GM21717 (cell line): ENCODE measurements around the gene SLC8A3.

Experiments
- ATAC-seq: cut with Tn5 transposase; IDR thresholded peaks from one replicate; pipeline ENCODE4 v1.9.1; 2021; ENCODE audit warnings: mild to moderate bottlenecking, moderate library complexity; ENCODE audit not compliant: unreplicated experiment

SLC8A3 gene

DNA sequence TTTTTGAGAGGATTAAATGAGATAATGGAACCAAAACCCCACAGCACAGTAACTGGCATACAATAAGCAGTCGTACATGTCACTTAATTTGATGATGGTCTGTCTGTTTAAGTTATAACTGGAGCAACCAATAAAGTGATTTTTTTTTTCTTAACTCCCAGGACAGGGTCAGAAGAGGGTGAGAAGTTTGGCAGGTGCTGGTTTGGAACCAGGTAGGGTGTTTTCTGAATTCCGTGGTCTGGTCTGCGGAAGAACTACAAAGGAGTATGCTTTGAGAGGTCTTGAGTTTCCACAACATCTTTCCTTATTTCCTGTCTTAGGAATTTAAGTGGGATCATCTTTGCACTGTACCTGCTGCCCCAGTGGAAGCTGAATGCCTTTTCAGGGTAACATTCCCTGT lies 111.7 kb downstream of the SLC8A3 start:
- ATAC-seq, result no peak

DNA sequence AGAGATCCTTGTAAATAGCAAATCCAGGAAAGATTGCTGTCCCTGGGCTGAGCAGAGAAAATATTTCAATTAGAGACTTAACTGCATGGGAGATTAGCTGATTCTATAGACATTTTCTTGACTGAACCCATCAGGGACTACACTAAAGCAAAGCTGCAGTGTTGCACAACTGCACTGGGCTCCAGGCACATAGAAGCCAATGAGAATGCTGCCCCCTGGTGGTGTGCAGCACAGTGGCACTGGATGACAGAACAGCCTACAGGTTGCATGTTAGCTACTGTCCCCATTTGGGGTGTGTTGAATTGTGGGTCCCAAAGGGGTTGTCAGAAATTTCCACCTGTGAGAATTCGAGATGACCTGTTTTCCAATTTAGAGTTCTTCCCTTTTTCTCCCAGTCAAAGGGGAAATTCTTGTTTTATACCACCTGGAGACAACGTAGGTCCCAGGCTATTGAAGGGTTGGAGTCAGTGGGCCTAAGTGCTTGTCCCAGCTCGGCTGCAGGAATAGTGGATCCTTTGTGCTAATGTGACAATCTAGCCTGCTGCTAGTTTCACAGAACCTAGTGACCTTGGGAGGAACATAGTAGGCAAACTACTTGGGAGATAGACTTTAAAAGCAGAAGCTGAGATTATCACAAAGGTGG lies 114.7 kb downstream of the SLC8A3 start:
- ATAC-seq, result no peak

DNA sequence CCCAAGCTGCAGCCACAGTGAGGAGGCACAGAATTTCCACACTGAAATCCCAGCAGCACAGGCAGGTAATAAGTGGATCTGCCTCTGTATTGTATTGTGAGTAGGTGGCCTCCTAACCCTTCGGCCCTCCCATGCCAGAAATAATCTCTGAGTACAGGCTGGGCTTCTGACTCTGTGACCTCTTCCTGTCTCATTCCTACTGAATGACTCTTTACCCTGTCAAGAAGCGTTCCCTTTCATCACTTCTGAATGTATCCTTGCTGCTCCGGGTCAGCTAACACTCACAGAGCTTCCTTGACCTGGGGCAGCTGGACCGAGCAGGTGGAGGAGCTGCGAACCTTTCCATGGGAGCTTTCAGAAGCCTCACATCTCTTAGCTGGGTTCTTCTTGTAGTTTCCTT lies 119.6 kb downstream of the SLC8A3 start:
- no peak for ATAC-seq

DNA sequence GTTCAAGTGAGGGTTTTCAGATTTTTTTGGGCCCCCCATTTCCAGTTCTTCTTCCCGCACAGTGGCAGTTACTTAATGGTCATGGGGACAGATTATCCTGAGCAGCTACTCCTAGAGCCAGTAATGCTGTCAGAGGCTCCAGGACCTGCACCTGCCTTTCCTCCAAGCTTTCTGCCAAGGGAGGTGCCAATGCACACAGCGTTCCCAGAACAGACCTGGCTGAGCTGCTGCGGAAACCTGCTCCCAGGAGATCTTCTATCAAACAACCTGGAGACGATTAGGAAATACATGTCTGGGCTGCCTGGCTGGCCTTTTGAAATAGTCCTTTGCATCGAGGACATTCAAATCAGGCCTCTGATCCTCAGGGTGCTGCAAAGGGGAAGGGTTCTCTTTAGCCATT lies 120.9 kb downstream of the SLC8A3 start:
- ATAC-seq, result no peak

DNA sequence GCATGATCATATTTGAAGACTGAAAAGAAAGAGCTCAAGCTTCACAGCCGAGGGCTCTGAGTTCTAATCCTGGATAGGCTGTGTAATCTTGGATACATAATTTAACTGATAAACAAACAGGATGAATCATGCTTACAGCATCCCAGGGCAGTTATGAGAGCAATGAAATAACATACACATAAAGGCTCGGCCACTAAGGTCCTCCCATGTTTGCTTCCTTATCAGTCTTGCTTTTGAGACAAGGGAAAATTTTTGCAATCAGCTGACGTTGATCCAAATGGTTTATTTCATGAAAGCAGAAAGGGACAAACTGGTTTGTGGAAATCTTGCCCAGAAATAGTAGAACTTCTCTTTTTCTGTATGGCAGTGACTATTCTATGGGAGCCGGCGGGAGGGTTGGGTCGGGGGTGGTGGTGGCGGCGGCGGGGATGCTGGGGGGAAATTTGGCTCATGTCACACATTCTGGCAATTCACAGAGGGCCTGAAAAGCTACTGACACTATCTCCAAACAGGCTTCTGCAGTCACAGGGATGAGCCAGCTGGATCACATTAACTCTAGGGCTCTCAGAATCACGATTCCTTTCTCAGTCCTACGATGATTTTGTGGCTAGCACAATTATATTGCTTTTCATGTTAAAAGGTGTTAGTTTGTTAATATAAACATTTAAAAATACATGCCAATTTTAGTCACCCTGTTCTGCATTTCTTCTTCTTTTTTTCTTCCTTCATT lies 124.5 kb downstream of the SLC8A3 start:
- no peak for ATAC-seq

DNA sequence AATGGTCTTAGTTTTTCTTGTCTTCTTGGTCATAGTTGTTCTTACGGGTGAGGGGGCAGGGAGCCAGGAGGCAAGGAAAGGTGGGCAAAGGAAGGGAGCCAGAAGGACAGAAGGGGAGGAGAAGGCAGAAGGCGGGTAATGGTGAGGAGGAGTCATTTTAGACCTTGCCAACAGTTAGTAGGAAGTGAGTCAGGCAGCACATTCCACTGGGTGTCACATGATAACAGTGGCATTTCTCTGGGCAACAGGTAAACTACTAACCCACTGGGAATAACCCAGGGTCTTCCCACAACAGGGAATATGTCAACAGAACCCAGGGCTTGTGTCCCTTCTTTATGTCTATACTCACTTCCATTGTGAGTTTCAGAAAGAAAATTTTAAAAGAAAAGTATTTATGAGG lies 127.6 kb downstream of the SLC8A3 start:
- ATAC-seq, result no peak

DNA sequence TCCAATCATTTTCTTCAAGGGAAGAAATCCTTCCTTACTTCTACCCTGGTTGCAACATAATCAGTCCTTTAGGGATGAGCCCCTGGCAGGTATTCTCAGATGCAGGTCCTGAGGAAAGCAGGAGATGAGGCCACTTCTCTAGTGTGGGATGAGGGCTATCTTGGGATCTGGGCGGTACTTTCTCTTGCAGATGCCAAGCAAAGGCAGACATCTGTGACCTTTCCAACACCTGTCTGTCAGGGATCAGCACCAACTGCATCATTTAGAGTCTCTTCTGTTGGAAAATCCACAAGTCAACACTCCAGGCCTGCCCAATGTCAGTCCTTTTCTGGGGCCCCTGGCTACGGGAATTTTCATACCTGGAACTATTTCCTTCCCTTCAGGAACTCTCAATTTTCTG lies 129.2 kb downstream of the SLC8A3 start:
- no peak for ATAC-seq

DNA sequence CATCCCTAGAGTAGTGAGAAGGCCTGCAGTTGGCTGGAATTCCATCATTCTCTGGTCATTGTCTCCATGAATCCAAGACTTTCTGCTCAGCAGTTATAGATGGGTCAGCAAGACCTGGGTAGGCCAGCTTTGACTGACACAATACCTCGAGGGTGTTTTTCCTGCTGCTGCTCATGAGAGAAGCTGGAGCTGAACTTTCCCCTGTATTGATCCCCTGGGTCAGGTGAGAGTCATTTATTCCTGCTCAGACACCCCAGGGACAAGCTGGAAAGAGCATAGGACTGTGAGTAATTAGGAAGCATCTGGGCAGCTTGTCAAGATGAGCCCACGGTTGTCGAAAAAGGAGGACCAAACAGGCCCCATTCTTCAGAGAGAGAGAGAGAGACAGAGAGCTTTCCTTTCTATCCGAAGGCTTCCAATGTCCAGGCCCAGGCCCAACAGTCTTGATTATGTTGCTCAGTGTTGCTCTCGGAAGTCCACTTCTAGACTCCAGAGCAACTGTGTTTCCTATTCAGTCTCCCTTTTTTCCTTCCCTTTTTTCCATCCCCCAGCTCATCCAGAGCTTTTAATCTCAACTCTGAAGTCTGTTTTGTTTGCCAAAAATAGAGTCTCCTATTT lies 131.1 kb downstream of the SLC8A3 start:
- no peak for ATAC-seq

DNA sequence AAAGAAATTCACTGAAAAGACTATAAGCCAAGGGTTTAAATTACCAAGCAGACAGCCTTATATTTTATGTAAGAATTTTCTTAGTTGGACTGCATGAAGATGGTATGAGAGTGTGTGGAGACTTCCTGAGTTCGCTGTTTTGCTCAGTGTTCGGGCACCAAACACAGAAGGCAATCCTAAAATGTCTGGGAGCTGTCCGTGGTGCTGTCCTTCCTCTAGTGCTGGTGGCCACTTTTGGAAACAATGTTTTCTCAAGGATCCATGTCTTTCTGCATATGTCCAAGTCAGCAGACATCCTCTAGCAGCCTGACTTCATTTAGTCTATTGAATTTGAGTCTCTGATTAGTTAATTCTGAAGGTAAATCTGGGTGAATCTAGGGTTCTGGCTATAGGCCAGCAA lies 135.8 kb downstream of the SLC8A3 start:
- no peak for ATAC-seq

DNA sequence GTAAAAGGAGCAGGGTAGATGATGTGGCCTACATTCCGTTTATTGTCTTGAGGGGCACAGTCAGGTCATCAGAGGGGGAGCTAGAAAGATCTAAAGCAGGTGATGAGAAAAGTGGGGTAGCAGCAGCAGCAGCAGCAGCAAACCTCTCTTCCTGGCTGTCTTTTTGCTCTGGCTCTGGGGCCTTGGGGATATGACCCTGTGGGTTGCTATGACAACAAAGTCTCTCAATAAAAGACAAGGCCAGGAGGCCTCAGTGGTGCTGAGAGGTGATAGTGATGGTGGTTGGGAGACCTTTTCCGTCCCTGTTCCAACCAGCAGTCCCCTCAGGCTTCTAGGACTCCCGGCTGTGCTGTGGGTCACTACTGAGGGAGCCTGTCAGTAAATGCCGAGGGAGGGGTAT lies 138.6 kb downstream of the SLC8A3 start:
- no peak for ATAC-seq

DNA sequence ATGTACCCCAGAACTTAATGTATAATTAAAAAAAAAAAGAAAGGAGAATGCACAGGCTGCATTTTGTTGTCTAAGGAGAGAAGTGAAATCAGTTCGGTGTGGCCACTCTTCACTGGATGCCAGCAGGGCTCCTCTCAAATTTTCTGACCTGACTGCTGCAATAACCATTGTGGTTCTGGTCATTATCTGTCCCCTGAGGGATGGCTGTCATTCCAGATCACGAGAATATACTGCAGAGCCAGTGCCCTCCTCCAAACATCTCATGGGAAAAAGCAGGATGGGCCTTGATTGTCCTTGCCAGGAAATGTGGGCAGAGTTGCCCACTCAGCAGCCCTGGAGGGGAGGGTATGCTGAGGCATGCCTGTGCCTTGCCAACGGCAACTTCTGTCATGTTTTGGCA lies 139.1 kb downstream of the SLC8A3 start:
- no peak for ATAC-seq

DNA sequence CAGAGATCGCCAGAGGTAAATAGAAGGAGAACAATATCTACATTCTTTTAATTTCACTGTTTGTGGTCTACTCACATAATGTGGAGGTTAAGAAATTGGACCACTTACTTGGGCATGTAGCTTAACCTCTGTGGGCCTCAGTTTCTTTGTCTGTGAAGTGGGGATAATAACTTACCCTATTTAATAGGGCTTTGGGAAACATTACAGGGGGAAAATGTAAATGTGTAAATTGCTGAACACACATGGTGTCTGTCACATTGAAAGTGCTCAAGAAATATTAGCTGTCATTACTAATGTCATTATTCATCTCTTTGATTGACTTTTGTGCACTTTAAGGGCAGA lies 140.5 kb downstream of the SLC8A3 start:
- no peak for ATAC-seq

DNA sequence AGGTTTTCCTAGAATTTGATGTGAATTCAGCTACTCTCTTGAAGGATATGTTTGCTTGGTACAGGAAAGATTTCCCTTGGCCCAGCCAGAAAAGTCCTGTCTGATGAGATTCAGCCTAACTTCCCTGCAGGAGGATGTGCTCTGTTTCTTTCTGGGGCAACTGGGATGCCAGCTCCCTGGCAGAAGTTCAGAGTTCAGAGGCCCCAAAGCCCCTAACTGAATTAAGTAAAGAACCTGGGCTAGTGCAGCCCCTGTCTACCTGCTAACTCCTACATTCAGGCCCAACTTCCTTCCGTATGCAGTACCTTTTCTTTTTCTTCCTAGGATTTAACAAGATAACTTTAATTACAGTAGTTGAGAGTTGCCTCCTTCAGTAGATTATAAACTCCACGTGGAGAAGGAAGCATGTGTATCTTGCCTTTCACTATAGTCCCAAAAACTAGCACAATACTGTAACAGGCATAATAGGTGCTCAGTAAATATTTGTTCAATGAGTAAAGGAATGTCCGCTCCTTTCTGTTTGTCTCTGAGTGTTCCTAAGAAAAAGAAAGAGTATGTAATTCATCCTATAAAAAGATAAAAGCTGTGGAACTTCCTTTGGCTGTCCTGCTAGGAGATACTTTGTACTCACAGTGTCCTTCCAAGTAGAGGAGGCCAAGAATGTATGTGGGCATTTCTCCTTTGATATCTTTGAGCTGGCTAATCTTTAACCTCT lies 141.0 kb downstream of the SLC8A3 start:
- ATAC-seq, result no peak

DNA sequence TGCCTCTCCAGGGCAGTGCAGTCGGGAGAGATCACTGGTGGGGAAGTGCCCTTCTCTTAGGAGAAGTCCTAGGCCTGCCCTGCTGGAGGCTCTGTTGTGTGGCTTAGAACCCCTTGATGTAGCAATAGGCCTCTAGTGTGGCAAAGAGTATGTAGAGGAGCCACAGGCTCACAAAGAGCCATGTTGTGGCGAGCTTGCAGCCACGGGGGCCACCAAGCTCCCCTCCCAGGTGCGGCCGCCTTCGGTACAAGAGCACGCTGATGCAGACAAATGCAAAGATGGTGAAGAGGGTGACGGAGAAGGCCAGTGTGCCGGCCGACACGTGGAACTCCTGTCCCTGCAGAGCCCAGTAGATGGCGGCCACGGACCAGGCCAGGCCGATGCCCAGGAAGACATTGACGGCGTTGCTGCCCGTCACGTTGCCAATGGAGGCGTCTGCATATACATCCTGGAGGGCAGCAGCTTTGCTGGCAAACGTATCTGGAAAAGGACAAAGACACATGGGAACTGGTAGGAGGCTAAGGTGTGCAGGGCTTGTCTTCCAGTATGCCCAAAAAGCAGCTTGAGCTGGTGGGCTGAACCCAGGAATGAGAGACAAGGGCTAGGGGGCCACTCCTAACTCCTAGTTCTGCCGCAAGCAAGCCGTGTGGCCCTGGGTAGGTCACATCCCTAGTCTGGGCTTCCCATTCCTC lies 142.8 kb downstream of the SLC8A3 start:
- no peak for ATAC-seq

DNA sequence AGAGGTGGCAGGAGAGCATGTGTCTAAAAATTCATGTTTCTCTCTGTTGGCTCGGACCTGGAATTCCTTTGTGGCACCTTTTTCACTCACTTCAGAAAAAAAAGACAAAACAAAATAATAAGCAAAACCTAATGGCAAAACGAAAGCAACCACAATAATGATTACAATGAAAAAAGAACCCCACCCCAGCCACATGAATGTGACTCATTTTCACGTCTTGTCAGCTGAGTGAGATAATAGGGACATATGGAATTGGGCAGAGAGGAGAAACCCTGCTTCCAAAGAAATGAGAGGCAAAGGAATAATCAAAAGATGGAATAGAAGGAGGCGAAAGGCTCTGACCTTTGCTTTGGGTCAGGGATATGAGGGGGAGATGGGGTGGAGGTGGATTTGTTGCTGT lies 143.4 kb downstream of the SLC8A3 start:
- no peak for ATAC-seq

DNA sequence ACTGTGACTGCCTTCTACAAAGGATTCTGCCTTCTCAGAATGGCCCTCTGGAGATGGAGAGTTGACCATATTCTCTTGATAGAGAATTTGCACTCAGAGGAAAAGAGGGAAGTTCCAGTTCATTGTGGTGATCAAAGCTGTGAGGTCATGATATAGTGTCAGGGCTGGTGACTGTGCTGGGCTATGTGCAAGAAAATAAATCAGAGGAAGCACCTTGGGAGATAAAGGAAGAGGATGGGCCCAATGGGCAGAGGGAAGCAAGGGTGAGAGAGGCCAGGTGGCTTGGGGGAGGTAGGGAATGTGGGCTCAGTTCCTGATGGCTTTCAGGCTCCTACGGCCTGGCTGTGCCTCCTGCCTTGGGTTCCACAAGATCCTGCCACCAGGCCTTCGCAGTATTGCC lies 145.8 kb downstream of the SLC8A3 start:
- ATAC-seq, result no peak

DNA sequence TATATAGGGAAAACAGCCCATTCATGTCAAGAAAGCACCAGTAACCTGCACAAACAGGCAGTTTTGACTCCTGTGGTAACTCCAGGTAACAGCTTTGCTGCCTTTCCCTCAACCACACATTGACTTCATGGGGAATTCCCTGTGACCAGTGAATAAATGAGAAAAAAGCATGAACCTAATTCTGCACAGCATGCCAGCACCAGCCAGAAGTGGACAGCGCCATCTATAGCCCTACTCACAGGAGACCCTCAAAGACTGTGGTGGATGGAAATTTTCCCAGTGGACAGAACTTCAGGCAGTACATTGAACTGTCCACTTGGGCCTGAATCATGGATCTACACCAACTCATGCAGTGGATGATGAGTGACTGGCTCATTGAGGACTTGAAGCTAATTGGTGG lies 152.1 kb downstream of the SLC8A3 start:
- no peak for ATAC-seq

DNA sequence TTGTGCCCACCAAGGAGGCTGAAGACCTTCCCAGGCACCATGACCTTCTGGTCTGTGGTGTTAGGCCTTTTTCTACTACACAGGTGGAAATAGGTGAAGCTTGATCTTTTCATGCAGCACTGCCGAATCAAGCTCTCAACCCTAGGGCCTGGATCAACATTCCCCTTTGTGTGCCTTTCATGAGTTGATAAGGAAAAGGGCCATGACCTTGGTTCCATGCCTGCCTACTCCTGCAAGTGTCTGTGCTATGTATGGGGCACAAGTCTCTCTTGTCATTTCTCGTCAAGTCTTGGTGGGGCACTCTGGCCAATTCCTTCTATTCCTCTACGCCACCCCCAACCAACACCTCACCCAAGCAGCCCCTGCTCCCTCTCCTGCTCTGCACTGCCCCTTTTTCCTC lies 154.5 kb downstream of the SLC8A3 start:
- ATAC-seq, result no peak

DNA sequence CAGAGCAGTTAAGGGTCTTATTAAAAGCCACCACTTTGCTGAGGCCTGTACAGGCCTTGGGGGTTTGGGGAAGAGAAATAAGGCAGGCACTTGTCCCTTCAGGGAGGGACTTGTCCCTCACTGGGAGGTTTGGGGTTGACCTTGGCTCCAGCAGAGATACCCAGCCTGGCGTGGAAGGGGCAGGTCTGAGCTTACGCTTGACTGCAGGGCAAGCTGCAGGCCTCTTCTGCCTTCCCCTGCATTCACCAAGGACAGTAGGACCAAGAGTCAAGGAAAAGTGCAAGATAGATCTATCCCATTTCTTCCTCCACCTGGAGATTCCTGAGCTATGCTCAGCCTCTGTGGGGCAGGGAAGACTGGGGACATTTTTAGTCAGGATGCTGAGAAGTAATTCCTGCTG lies 155.2 kb downstream of the SLC8A3 start:
- no peak for ATAC-seq

DNA sequence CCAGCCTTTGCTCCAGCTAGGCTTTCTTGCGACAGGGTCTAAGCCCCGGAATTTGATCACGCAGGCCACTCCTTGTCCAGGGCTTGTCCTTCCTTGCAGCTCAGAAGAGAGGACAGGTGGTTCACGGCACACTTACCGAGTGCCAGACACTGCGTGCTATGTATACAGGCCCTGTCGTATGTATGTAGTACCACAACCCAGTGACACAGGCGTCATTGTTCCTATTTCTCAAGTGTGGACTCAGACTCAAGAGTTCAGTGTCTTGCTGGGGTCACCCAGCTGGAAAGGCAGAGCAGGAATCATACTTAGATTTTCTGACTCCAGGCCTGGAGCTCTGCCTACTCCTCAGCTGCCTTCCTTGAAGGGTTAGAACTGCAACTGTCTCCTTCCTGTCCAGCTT lies 155.6 kb downstream of the SLC8A3 start:
- no peak for ATAC-seq

DNA sequence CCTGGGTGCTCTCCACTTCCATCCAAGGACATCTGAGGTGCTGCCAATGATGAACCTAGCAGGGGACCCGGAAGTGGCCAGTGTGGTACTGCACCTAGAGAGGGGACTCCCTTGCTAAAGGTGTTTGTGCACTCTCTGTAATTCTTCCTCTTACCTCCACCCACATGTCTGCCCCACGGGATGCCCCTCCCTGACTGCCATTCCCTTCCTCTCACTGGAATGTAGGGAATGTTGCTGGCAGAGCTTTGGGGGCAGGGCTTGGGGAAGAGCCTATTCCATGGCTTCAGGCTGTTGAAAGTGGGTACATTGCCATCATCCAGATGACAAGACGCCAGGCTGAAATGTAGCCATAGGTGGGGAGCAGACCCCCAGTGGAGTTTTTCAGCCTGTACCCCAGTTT lies 156.3 kb downstream of the SLC8A3 start:
- ATAC-seq, result no peak
